ENCODE data around the gene ZFYVE28. TPM values are rescaled to one million over a fixed set of nuclear protein-coding genes. Genes with fewer than 3 reads are reported as not detected.

Gene ZFYVE28
- total RNA-seq, 1 donor from 2014 or later: 3.3 TPM

DNA sequence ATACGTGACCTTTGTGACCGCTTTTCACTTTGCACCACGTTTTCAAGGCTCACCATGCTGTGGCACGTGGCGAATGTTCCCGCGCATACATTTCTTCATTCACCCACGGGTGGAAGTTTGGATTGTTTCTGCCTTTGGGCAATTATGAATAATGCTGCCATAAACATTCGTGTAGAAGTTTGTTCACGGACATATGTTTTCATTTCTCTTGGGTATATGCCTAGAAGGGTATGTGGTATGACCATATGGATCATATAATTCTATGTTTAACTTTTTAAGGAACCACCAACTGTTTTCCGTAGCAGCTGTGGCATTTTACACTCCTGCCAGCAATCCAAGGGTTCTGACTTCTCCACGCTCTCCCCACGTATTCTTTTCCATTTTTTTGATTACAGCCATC lies 95.6 kb downstream of the ZFYVE28 start:
- peaks cover 7% of the 10 kb centered on the region for H3K36me3 Mint-ChIP-seq (ENCODE audit: low read depth)

DNA sequence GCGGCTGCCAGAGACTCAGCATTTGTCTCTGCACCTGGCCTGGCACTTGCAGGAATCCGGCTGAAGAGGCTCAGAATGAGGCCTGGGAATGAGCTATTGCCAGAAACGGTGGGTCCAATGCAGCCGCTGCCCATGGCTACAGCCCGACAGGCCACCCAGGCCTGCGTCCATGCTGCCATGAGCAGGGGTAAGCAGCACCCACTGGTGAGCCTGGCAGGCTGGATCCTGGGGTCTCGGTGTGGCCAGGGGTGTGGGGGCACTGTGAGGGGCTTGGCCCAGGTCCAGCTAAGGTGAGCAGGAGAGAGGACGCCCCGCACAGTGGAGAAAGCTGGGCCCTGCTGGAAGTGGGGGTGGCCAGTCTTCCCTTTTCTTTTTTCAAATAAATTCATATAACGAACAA lies 96.2 kb downstream of the ZFYVE28 start:
- H3K27ac Mint-ChIP-seq (ENCODE audit: unreplicated experiment): no peak overlapping the region
- TF ChIP-seq, protein P1, sequence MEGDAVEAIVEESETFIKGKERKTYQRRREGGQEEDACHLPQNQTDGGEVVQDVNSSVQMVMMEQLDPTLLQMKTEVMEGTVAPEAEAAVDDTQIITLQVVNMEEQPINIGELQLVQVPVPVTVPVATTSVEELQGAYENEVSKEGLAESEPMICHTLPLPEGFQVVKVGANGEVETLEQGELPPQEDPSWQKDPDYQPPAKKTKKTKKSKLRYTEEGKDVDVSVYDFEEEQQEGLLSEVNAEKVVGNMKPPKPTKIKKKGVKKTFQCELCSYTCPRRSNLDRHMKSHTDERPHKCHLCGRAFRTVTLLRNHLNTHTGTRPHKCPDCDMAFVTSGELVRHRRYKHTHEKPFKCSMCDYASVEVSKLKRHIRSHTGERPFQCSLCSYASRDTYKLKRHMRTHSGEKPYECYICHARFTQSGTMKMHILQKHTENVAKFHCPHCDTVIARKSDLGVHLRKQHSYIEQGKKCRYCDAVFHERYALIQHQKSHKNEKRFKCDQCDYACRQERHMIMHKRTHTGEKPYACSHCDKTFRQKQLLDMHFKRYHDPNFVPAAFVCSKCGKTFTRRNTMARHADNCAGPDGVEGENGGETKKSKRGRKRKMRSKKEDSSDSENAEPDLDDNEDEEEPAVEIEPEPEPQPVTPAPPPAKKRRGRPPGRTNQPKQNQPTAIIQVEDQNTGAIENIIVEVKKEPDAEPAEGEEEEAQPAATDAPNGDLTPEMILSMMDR (IDR thresholded peaks at IDR 0.05): no peak
- H3K4me1 Mint-ChIP-seq (ENCODE audit: low read depth): peaks cover 14% of the 10 kb centered on the region
- DNase-seq (ENCODE audit: low spot score): no peak
- peaks cover 14% of the 10 kb centered on the region for H3K9me3 Mint-ChIP-seq (ENCODE audit: low read depth)
- H3K27me3 Mint-ChIP-seq (ENCODE audit: low read depth): no peaks in the 10 kb centered on the region
- H3K36me3 Mint-ChIP-seq (ENCODE audit: low read depth): peaks cover 3% of the 10 kb centered on the region
- H3K4me3 Mint-ChIP-seq (ENCODE audit: unreplicated experiment): no peak overlapping the region

More for the DNA sequence above, 95.6 kb downstream of the ZFYVE28 start:
- DNase-seq (ENCODE audit: low spot score): no peak
- Mint-ChIP-seq H3K27me3 (ENCODE audit: low read depth) (no peaks in the 10 kb centered on the region), H3K27ac (ENCODE audit: unreplicated experiment) (no peak overlapping the region), H3K4me1 (ENCODE audit: low read depth) (peaks cover 14% of the 10 kb centered on the region), H3K9me3 (ENCODE audit: low read depth) (peaks cover 18% of the 10 kb centered on the region), H3K4me3 (ENCODE audit: unreplicated experiment) (no peak overlapping the region)
- TF ChIP-seq, protein P1 (IDR thresholded peaks at IDR 0.05): no peak

DNA sequence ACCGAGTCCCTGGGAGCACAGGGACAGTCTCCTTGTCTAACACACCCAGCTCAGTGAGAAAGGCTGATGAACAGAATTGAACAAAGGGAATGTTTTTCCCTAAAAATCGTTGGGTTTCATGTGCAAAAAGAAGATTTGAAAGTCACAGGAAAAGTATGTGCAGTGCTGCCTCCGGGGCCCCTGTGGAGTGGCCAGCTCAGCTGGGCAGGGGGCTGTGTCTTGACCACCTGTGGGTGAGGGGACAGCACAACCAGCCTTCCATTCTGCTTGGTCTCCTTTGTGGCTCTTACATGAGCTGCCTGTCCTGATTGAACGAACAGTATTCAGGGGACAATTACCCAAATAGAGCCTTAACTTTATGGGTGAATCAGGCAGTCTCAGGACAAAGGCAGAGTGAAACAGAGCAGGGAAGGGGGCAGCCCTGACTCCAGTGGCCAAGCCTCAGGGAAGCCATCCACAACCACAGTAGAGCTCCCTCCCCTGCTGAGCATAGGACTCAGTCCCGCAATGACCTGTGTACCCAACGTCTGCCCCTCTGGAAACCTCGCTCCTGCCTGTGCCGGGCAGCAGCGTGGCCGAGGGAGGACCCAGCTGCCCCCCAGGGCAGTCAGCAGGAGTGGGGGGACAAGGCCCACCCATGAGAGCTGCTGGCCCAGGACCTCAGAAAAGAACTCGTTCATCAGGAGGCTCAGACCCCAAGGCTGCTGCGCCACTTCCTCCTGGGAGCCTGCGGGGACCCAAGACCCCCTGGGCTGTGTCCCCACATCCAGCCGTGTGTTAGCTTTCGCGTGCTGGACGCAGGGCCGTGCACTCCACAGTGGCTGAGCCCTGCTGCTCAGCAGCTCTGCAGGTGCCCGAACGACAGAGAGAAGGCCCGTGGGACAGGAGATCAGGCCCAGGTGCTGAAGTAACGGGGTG lies 96.9 kb downstream of the ZFYVE28 start:
- peaks cover 3% of the 10 kb centered on the region for H3K36me3 Mint-ChIP-seq (ENCODE audit: low read depth)
- no peak overlapping the region for H3K4me3 Mint-ChIP-seq (ENCODE audit: unreplicated experiment)
- H3K27ac Mint-ChIP-seq (ENCODE audit: unreplicated experiment): no peak overlapping the region
- TF ChIP-seq, protein P1 (IDR thresholded peaks at IDR 0.05): no peak
- no peaks in the 10 kb centered on the region for H3K27me3 Mint-ChIP-seq (ENCODE audit: low read depth)
- H3K4me1 Mint-ChIP-seq (ENCODE audit: low read depth): peaks cover 14% of the 10 kb centered on the region
- H3K9me3 Mint-ChIP-seq (ENCODE audit: low read depth): peaks cover 12% of the 10 kb centered on the region
- no peak for DNase-seq (ENCODE audit: low spot score)

DNA sequence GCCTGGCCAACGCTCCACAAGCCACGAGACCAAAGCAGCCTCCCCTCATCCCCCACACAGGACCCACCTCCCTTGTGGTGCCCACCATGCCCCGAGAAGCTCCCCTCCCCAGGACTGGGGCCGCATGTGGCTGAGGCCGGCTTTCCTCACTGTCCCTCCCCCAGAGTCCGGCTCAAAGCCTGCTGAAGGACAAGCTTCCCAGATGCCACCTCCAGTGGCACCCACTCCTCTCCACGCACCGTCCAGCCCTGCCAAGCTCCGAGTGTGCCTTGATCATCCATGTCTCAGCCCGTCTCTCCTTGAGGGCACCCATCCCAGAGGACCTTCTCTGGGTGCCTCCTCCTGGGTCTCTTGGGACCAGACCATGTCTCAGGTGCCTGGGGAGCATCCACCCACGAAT lies 97.7 kb downstream of the ZFYVE28 start:
- Mint-ChIP-seq H3K27ac (ENCODE audit: unreplicated experiment) (no peak overlapping the region), H3K36me3 (ENCODE audit: low read depth) (peaks cover 1% of the 10 kb centered on the region), H3K9me3 (ENCODE audit: low read depth) (peaks cover 5% of the 10 kb centered on the region), H3K4me1 (ENCODE audit: low read depth) (peaks cover 14% of the 10 kb centered on the region), H3K4me3 (ENCODE audit: unreplicated experiment) (no peak overlapping the region), H3K27me3 (ENCODE audit: low read depth) (peaks cover 2% of the 10 kb centered on the region)
- TF ChIP-seq, protein P1 (IDR thresholded peaks at IDR 0.05): no peak
- DNase-seq (ENCODE audit: low spot score): no peak

DNA sequence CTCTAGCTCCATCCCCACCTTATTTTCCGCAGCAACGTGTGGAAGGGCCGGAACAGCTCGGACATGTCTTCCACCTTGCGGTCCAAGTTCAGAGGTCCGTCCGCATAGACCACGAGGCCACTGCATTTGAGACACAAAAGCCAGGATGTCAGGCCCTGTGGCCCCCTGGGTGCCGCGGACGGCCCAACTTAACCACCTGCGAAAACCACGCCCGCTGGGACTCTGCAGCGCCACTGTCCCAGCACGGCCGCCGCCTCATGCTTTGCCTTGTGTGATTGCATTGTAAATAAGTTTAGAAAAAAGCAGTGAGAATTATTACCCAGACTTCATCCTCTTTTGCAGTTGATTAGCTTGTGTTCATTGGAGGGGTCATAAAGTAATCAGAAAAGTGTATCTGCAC lies 98.3 kb downstream of the ZFYVE28 start:
- TF ChIP-seq, protein P1 (IDR thresholded peaks at IDR 0.05): no peak
- Mint-ChIP-seq H3K9me3 (ENCODE audit: low read depth) (peaks cover 7% of the 10 kb centered on the region), H3K27ac (ENCODE audit: unreplicated experiment) (no peak overlapping the region), H3K27me3 (ENCODE audit: low read depth) (peaks cover 2% of the 10 kb centered on the region), H3K4me1 (ENCODE audit: low read depth) (peaks cover 14% of the 10 kb centered on the region), H3K4me3 (ENCODE audit: unreplicated experiment) (no peak overlapping the region), H3K36me3 (ENCODE audit: low read depth) (peaks cover 4% of the 10 kb centered on the region)
- no peak for DNase-seq (ENCODE audit: low spot score)
